ENCODE data around the gene MATN1. TPM values are rescaled to one million over a fixed set of nuclear protein-coding genes. Genes with fewer than 3 reads are reported as not detected.

The MATN1 gene
- polyA plus RNA-seq, 1 donor (not counting 4 experiments of a cell fraction or from before 2014, with no cell fraction given): 0.05 TPM

GRCh38 chr1:30735124-30735523 lies 11.7 kb upstream of the MATN1 start:
- Histone ChIP-seq H2AFZ (ENCODE audit: control insufficient read depth, low read length) (no peak overlapping the region), H3K79me2 (ENCODE audit: control insufficient read depth, insufficient read depth, low read length) (no peaks in the 10 kb centered on the region), H3K4me3 (ENCODE audit: control insufficient read depth in 2 of 3, extremely low read depth in 1 of 3, insufficient read depth in 2 of 3, low read depth in 1 of 3, low read length in 3 of 3) (no peak overlapping the region), H3K27ac (ENCODE audit: control insufficient read depth, insufficient read depth, low read length) (no peak overlapping the region), H4K20me1 (ENCODE audit: control insufficient read depth, extremely low read depth, insufficient read depth, low read length) (no peaks in the 10 kb centered on the region), H3K4me1 (ENCODE audit: control insufficient read depth, extremely low read depth, insufficient read depth, low read length) (no peaks in the 10 kb centered on the region), H3K36me3 (ENCODE audit: control insufficient read depth in 2 of 2, extremely low read depth in 1 of 2, insufficient read depth in 2 of 2, low read length in 2 of 2) (no peaks in the 10 kb centered on the region), H3K27me3 (ENCODE audit: control insufficient read depth, extremely low read depth, insufficient read depth, low read length) (no peaks in the 10 kb centered on the region), H3K9me1 (ENCODE audit: control insufficient read depth, extremely low read depth, insufficient read depth, low read length) (no peaks in the 10 kb centered on the region), H3K4me2 (ENCODE audit: control insufficient read depth, extremely low read depth, insufficient read depth, low read depth, low read length) (no peak overlapping the region), H3K9ac (ENCODE audit: control insufficient read depth, extremely low read depth, insufficient read depth, low read length) (no peak overlapping the region), H3K9me3 (ENCODE audit: control insufficient read depth, low read depth, low read length) (peaks cover 3% of the 10 kb centered on the region)
- no peak for FAIRE-seq
- TF ChIP-seq CTCF (optimal IDR thresholded peaks at IDR 0.05 in 1 of 3, IDR thresholded peaks at IDR 0.05 in 1 of 3, conservative IDR thresholded peaks at IDR 0.05 in 1 of 3; ENCODE audit: extremely low read depth in 1 of 3, insufficient read depth in 2 of 3, low read length in 3 of 3): no peak
- TF ChIP-seq EZH2 (IDR thresholded peaks at IDR 0.05; ENCODE audit: low read length): no peak
- dilution Hi-C loops (cut with MboI; ENCODE audit: extremely low pct_ligation_motif_present, low sequenced_read_pairs): no loop called here
- DNase-seq (ENCODE audit: low read depth, low spot score): no peak

GRCh38 chr1:30734580-30734979 lies 11.2 kb upstream of the MATN1 start:
- H3K9me3 ChIP-seq (ENCODE audit: control insufficient read depth, low read depth, low read length): peaks cover 3% of the 10 kb centered on the region
- no peaks in the 10 kb centered on the region for H3K27me3 ChIP-seq (ENCODE audit: control insufficient read depth, extremely low read depth, insufficient read depth, low read length)
- no peak overlapping the region for H2AFZ ChIP-seq (ENCODE audit: control insufficient read depth, low read length)
- no peak for TF ChIP-seq CTCF (optimal IDR thresholded peaks at IDR 0.05 in 1 of 3, IDR thresholded peaks at IDR 0.05 in 1 of 3, conservative IDR thresholded peaks at IDR 0.05 in 1 of 3; ENCODE audit: extremely low read depth in 1 of 3, insufficient read depth in 2 of 3, low read length in 3 of 3)
- TF ChIP-seq EZH2 (IDR thresholded peaks at IDR 0.05; ENCODE audit: low read length): no peak
- no peak overlapping the region for H3K4me3 ChIP-seq (ENCODE audit: control insufficient read depth in 2 of 3, extremely low read depth in 1 of 3, insufficient read depth in 2 of 3, low read depth in 1 of 3, low read length in 3 of 3)
- H3K9ac ChIP-seq (ENCODE audit: control insufficient read depth, extremely low read depth, insufficient read depth, low read length): no peak overlapping the region
- no peak overlapping the region for H3K27ac ChIP-seq (ENCODE audit: control insufficient read depth, insufficient read depth, low read length)
- H3K4me1 ChIP-seq (ENCODE audit: control insufficient read depth, extremely low read depth, insufficient read depth, low read length): no peaks in the 10 kb centered on the region
- no peaks in the 10 kb centered on the region for H3K79me2 ChIP-seq (ENCODE audit: control insufficient read depth, insufficient read depth, low read length)
- H3K4me2 ChIP-seq (ENCODE audit: control insufficient read depth, extremely low read depth, insufficient read depth, low read depth, low read length): no peak overlapping the region
- DNase-seq (ENCODE audit: low read depth, low spot score) (no peak), FAIRE-seq (no peak)
- dilution Hi-C loops (cut with MboI; ENCODE audit: extremely low pct_ligation_motif_present, low sequenced_read_pairs): no loop called here
- no peaks in the 10 kb centered on the region for H3K36me3 ChIP-seq (ENCODE audit: control insufficient read depth in 2 of 2, extremely low read depth in 1 of 2, insufficient read depth in 2 of 2, low read length in 2 of 2)
- no peaks in the 10 kb centered on the region for H4K20me1 ChIP-seq (ENCODE audit: control insufficient read depth, extremely low read depth, insufficient read depth, low read length)
- H3K9me1 ChIP-seq (ENCODE audit: control insufficient read depth, extremely low read depth, insufficient read depth, low read length): no peaks in the 10 kb centered on the region

Data from keratinocyte (primary cell).